ENCODE results near the gene STAB2.

STAB2 gene

GRCh38 chr12:103588680-103589079 is 1.6 kb downstream of the STAB2 start:
- CTCF ChIA-PET, result interaction anchor here (2.4 to 3.8 kb wide), 2 partner anchors 14 to 281 kb away, joined by 8 to 26 read pairs; no protein-coding TSS in a partner anchor
- no peak for DNase-seq (ENCODE audit: low read depth, low spot score)
- H3K4me3 ChIP-seq (ENCODE audit: low read depth, low read length), result no peak overlapping the region
- no peak for TF ChIP-seq CTCF (IDR thresholded peaks at IDR 0.05; ENCODE audit: insufficient read depth, low read length, missing control alignments)
- POLR2A ChIA-PET, result no interaction called here

- CTCF ChIA-PET, result no interaction called here
- no peak for DNase-seq (ENCODE audit: low read depth, low spot score)
- POLR2A ChIA-PET, result no interaction called here
- no peak overlapping the region for H3K4me3 ChIP-seq (ENCODE audit: low read depth, low read length)
- no peak for TF ChIP-seq CTCF (IDR thresholded peaks at IDR 0.05; ENCODE audit: insufficient read depth, low read length, missing control alignments)
These were observed 2.4 kb downstream of the STAB2 start for GRCh38 chr12:103589517-103589916.

- no peak for TF ChIP-seq CTCF (IDR thresholded peaks at IDR 0.05; ENCODE audit: insufficient read depth, low read length, missing control alignments)
- no peak for DNase-seq (ENCODE audit: low read depth, low spot score)
- ChIA-PET CTCF (no interaction called here), POLR2A (no interaction called here)
- H3K4me3 ChIP-seq (ENCODE audit: low read depth, low read length), result no peak overlapping the region
These were observed 3.2 kb downstream of the STAB2 start for GRCh38 chr12:103590271-103590670.

GRCh38 chr12:103596981-103597380 is 9.9 kb downstream of the STAB2 start:
- CTCF ChIA-PET, result no interaction called here

GRCh38 chr12:103599274-103599673 is 12.2 kb downstream of the STAB2 start:
- ChIA-PET POLR2A (no interaction called here), CTCF (interaction anchor here (0.9 to 1.5 kb wide), 2 partner anchors 12 to 24 kb away, joined by 3 to 7 read pairs; partner anchors contain the start of gene STAB2)
- no peak for DNase-seq (ENCODE audit: low read depth, low spot score)
- TF ChIP-seq CTCF (IDR thresholded peaks at IDR 0.05; ENCODE audit: insufficient read depth, low read length, missing control alignments), result no peak
- H3K4me3 ChIP-seq (ENCODE audit: low read depth, low read length), result no peak overlapping the region

More at GRCh38 chr12:103596981-103597380, 9.9 kb downstream of the STAB2 start:
- POLR2A ChIA-PET, result no interaction called here
- TF ChIP-seq CTCF (IDR thresholded peaks at IDR 0.05; ENCODE audit: insufficient read depth, low read length, missing control alignments), result no peak
- DNase-seq (ENCODE audit: low read depth, low spot score), result no peak
- H3K4me3 ChIP-seq (ENCODE audit: low read depth, low read length), result no peak overlapping the region

- POLR2A ChIA-PET, result no interaction called here
- no peak for TF ChIP-seq CTCF (IDR thresholded peaks at IDR 0.05; ENCODE audit: insufficient read depth, low read length, missing control alignments)
These were observed 14.1 kb downstream of the STAB2 start for GRCh38 chr12:103600967-103601728.

More at GRCh38 chr12:103600967-103601728, 14.1 kb downstream of the STAB2 start:
- no peak overlapping the region for H3K4me3 ChIP-seq (ENCODE audit: low read depth, low read length)
- CTCF ChIA-PET, result no interaction called here
- DNase-seq (ENCODE audit: low read depth, low spot score), result no peak

All from AG04449 (cell line).